GM12892 (cell line): Measurements from ENCODE around the gene GMCL2.

ENCODE experiments used
- POLR2A ChIP-seq: IDR thresholded peaks from 2 replicates; pipeline ENCODE4 v1.6.1; 2011; ENCODE audit warnings: low read depth, low read length, control low read depth
- TAF1 ChIP-seq: IDR thresholded peaks from 2 replicates; pipeline ENCODE4 v1.6.1; 2011; ENCODE audit warnings: low read depth, mild to moderate bottlenecking, control low read depth, low read length, borderline replicate concordance

DNA sequence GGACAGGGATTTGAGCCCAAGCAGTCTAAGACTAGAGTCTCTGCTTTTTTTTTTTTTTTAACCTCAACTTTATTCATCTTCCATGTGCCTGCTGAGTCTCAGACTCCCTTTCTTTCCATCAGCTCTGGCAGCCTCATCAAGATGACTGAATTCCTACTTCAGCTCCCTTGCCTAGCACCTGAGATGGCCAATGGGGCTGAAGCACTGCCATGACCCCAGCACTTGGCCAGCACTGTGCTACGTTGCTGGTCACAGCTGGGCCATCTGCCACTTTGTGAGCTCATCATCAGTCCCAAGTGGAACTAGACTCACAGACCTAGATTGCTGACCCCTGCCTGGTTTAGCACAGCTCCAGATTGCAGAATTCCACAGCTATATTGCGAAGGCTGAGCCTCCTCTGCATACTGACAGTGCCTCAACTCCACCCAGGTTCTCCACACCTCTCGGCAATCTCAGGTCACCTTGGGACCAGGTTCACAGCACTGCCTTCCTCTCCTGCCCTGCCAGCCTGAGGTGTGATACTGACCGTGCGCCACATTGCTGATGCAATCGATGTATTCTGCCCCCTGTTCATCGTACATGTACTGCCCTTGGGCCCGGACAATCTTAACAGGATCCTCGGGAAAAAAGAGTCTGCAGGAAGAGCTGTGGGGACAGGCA lies 43.8 kb upstream of the GMCL2 start:
- TF ChIP-seq POLR2A (no peak), TAF1 (no peak)
